Ishikawa (cell line): ENCODE results near the gene PKD2.

Source experiments
- CEBPB ChIP-seq: IDR thresholded peaks from 2 replicates; pipeline ENCODE4 v1.6.1; 2012
- CREB1 ChIP-seq: IDR thresholded peaks from 2 replicates; pipeline ENCODE4 v1.6.1; 2012; ENCODE audit warnings: low read depth
- EGR1 ChIP-seq: IDR thresholded peaks from 2 replicates; pipeline ENCODE4 v1.6.1; 2012
- EP300 ChIP-seq: IDR thresholded peaks from 2 replicates; pipeline ENCODE4 v1.6.1; 2012; ENCODE audit warnings: borderline replicate concordance
- FOXM1 ChIP-seq: IDR thresholded peaks from 2 replicates; pipeline ENCODE4 v1.6.1; 2012; ENCODE audit warnings: low read depth, borderline replicate concordance
- NFIC ChIP-seq: IDR thresholded peaks from 2 replicates; pipeline ENCODE4 v1.6.1; 2012
- RAD21 ChIP-seq: IDR thresholded peaks from 2 replicates; pipeline ENCODE4 v1.6.1; 2012; ENCODE audit warnings: low read depth
- TAF1 ChIP-seq: IDR thresholded peaks from 2 replicates; pipeline ENCODE4 v1.6.1; 2012; ENCODE audit warnings: low read depth, mild to moderate bottlenecking
- TCF12 ChIP-seq: IDR thresholded peaks from 2 replicates; pipeline ENCODE4 v1.6.1; 2012; ENCODE audit warnings: low read depth
- TEAD4 ChIP-seq: IDR thresholded peaks from 2 replicates; pipeline ENCODE4 v1.6.1; 2012
- YY1 ChIP-seq: IDR thresholded peaks from 2 replicates; pipeline ENCODE4 v1.6.1; 2012; ENCODE audit warnings: low read depth
- ZBTB7A ChIP-seq: IDR thresholded peaks from 2 replicates; pipeline ENCODE4 v1.6.1; 2012; ENCODE audit warnings: low read depth
- TF ChIP-seq, protein P1 (sequence below): IDR thresholded peaks from 2 replicates; pipeline ENCODE4 v1.6.1; 2012
- TF ChIP-seq, protein P2 (sequence below): IDR thresholded peaks from 2 replicates; pipeline ENCODE4 v1.6.1; 2012; ENCODE audit warnings: low read depth, mild to moderate bottlenecking
- TF ChIP-seq, protein P3 (sequence below): IDR thresholded peaks from 2 replicates; pipeline ENCODE4 v1.6.1; 2012

Gene PKD2

DNA sequence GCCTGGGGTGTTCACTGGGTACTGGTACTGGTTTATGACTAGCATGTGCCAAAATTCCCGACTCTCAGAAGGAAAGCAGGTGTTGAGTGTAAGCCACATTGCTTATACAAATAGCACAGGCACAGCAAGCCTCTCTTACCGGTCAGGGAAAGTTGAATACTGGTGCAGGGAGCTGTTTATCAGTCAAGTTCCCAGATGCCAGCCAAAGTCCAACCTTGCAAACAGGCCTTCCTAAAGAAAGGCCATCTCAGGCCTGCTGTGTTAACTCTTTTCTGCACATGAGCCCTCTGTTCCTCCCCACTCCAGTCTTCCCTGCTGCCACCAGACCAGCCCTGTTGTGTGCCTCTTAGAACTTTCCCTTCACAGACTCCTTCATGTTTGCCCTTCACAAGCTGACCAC, 34.2 kb downstream of the PKD2 start:
- TF ChIP-seq ZBTB7A, result no peak
- no peak for TF ChIP-seq YY1
- TF ChIP-seq RAD21, result no peak
- TF ChIP-seq, protein P1, sequence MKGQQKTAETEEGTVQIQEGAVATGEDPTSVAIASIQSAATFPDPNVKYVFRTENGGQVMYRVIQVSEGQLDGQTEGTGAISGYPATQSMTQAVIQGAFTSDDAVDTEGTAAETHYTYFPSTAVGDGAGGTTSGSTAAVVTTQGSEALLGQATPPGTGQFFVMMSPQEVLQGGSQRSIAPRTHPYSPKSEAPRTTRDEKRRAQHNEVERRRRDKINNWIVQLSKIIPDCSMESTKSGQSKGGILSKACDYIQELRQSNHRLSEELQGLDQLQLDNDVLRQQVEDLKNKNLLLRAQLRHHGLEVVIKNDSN, result no peak
- no peak for TF ChIP-seq EGR1
- no peak for TF ChIP-seq TAF1

DNA sequence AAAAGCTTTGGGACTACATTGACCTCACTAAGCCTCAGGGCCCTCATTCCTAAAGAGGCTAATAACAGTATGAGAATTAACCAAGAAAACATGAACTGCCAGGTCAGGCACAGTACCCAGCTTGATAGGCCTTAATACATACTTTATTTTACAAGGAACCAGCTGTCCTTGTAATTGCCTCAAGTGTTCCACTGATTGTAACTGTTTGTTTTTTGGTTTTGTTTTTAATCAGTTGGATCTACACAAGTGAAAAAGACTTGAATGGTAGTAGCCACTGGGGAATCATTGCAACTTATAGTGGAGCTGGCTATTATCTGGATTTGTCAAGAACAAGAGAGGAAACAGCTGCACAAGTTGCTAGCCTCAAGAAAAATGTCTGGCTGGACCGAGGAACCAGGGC, 35.6 kb downstream of the PKD2 start:
- TF ChIP-seq EGR1, result no peak
- TF ChIP-seq, protein P2, sequence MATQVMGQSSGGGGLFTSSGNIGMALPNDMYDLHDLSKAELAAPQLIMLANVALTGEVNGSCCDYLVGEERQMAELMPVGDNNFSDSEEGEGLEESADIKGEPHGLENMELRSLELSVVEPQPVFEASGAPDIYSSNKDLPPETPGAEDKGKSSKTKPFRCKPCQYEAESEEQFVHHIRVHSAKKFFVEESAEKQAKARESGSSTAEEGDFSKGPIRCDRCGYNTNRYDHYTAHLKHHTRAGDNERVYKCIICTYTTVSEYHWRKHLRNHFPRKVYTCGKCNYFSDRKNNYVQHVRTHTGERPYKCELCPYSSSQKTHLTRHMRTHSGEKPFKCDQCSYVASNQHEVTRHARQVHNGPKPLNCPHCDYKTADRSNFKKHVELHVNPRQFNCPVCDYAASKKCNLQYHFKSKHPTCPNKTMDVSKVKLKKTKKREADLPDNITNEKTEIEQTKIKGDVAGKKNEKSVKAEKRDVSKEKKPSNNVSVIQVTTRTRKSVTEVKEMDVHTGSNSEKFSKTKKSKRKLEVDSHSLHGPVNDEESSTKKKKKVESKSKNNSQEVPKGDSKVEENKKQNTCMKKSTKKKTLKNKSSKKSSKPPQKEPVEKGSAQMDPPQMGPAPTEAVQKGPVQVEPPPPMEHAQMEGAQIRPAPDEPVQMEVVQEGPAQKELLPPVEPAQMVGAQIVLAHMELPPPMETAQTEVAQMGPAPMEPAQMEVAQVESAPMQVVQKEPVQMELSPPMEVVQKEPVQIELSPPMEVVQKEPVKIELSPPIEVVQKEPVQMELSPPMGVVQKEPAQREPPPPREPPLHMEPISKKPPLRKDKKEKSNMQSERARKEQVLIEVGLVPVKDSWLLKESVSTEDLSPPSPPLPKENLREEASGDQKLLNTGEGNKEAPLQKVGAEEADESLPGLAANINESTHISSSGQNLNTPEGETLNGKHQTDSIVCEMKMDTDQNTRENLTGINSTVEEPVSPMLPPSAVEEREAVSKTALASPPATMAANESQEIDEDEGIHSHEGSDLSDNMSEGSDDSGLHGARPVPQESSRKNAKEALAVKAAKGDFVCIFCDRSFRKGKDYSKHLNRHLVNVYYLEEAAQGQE, result no peak
- no peak for TF ChIP-seq ZBTB7A
- TF ChIP-seq, protein P3, sequence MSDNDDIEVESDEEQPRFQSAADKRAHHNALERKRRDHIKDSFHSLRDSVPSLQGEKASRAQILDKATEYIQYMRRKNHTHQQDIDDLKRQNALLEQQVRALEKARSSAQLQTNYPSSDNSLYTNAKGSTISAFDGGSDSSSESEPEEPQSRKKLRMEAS, result no peak
- TF ChIP-seq FOXM1, result no peak

DNA sequence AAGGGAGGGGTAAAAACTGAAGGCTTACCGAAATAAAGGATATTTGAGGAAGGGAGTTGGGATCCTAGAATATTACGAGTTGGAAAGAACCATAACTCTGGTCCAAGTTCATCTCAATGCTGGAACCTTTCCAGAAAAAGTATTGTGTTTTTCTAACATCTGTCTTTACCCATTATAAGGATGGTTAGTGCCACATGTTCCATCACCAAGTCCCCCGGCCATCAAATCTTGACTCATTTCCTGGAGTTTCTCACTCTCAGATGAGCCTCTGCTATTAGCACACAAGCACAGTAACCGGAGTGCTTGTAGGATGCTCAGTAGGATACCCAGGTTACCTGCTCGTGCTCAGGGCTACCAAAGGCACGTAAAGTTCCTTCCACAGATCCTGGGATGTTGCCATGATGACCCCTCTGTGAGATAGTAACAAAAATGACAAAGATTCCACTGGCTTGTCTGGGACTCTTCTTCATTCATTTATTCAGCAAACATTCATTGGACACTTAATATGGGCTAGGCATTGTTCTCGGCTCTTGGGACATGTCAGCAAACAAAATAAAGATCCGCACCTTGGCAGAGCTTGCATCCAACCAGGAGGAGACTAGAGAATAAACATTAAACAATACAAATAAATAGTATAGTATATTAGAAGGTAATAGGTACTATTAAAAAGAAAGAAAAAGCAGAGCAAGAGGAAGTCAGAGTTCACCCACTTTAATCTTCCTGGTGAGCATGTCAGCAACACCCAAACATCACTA, 36.3 kb downstream of the PKD2 start:
- no peak for TF ChIP-seq EP300
- TF ChIP-seq TEAD4, result no peak
- TF ChIP-seq RAD21, result no peak
- no peak for TF ChIP-seq CEBPB
- no peak for TF ChIP-seq NFIC

DNA sequence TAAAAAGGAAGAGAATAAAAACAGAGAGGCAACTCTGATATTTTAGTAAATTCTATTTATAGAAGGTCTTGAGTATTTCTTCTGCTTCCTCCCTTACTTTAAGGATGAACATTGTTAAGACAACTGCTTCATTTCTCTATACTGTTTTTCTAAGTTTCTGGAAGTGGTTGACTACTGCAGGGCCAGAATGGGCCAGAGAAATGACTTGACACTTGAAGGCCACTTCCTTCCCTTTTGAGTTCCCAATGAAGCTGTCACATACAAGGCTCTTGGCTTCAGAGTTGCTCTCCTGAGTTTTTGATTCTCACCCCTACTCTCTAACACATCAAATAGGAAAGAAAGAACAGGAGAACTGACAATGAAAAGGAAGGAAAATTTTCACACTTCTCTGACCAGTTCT, 37.6 kb downstream of the PKD2 start:
- TF ChIP-seq NFIC (no peak), TAF1 (no peak), TCF12 (no peak), FOXM1 (no peak), ZBTB7A (no peak), YY1 (no peak), EP300 (no peak), EGR1 (no peak), CEBPB (no peak), TEAD4 (no peak), CREB1 (no peak), RAD21 (no peak)
- TF ChIP-seq, protein P2, result no peak
- TF ChIP-seq, protein P3, result no peak
- TF ChIP-seq, protein P1, result no peak

DNA sequence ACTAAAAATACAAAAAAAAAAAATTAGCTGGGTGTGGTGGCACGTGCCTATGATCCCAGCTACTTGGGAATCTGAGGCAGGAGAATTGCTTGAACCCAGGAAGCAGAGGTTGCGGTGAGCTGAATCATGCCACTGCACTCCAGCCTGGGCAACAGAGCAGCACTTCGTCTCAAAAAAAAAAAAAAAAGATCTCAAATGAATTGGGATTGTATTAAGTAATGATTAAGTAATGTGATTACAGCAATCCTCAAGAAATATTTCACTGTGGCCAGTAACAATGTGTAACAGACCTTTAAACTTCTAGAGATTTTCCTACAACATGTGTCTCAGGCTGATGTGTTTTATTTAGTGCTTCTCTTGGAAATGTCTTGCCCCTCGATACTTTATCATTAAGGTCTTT, 46.8 kb downstream of the PKD2 start:
- TF ChIP-seq, protein P2, result no peak
- TF ChIP-seq EGR1 (no peak), FOXM1 (no peak), EP300 (no peak), CEBPB (no peak), NFIC (no peak), RAD21 (no peak), TEAD4 (no peak), ZBTB7A (no peak), YY1 (no peak), TCF12 (no peak), TAF1 (no peak), CREB1 (no peak)
- TF ChIP-seq, protein P3, result no peak
- TF ChIP-seq, protein P1, result no peak
